NCI-H187 (cell line): ENCODE measurements around the gene PHPT1.
"Not testable (repeated sequence)": the region's sequence is repeated elsewhere in the genome, so short reads cannot be mapped to it uniquely, and the experiment has no call there.

Experiments
- DNase-seq, 2 experiments: peaks; one replicate each; lab custom pipeline; 2025; lab: John Stamatoyannopoulos, UW

PHPT1 gene

GRCh38 chr9:136837146-136837855 lies 11.9 kb upstream of the PHPT1 start:
- DNase-seq: no peak

GRCh38 chr9:136837856-136838277 lies 11.3 kb upstream of the PHPT1 start:
- not testable (repeated sequence) for DNase-seq

DNA sequence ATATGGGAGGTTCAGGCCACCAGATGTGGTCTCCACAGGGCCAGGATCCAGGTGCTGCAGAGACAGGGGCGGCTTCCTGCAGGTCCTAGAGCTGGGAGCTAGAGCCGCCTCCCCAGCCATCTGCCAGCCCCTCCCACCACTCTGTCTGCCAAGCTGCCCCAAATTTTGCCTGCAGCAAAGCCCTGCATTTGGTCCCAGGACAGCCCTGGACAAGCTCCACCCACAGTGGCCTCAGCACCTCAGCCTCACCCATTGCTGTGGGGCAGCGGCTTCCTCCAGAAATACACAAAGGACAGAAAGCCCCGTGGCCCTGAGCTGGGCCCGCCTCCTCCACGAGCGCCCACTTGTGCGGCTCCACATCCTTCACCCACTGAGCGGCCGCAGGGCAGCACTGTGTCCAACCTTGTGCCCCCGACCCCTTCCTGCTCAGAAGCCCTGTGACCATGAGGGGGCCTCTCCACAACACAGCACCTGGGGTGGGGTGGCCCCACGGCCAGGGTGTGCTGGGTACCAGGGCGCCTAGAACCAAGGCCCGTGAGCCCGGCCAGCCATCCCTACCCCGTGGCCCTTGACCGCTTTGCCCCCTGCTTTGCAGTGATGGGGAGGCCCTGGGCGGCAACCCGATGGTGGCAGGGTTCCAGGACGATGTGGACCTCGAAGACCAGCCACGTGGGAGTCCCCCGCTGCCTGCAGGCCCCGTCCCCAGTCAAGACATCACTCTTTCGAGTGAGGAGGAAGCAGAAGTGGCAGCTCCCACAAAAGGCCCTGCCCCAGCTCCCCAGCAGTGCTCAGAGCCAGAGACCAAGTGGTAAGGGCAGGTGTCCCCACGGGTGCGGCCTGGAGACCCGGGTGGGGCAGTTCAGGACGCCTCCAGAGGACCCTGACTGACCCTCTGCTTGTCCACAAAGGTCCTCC lies 10.6 kb upstream of the PHPT1 start:
- no peak for DNase-seq

DNA sequence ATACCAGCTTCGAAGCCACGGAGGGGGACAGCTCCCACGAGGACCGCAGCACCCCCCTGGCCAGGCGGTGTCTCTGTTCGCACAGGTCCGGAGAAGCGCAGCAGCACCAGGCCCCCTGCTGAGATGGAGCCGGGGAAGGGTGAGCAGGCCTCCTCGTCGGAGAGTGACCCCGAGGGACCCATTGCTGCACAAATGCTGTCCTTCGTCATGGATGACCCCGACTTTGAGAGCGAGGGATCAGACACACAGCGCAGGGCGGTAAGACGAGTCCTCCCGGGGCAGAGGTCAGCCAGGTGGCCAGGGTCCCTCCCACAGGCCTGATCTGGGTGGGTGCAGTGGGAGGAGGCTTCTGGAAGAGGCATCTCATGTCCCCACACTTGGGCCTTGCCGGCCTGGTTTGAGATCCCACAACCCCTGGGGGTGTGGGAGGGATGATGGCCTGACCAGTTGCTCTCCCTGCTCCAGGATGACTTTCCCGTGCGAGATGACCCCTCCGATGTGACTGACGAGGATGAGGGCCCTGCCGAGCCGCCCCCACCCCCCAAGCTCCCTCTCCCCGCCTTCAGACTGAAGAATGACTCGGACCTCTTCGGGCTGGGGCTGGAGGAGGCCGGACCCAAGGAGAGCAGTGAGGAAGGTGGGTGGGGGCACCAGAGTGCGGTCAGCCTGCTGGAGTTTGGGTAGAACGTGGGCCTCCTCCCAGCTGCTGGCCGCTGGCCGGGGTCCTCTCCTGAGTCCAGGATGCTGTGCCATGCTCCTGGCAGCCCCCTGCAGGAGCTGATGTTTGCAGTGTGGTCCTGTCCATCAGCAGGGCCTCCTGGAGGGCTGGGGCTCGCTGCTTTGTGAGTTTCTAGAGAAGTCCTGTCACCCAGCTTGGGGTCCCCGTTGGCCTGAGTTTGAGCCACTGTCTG lies 9.7 kb upstream of the PHPT1 start:
- DNase-seq: no peak

- DNase-seq: peak in 1 of 2 experiments; percentile 8
Observed at GRCh38 chr9:136840140-136840876, 8.9 kb upstream of the PHPT1 start.

DNA sequence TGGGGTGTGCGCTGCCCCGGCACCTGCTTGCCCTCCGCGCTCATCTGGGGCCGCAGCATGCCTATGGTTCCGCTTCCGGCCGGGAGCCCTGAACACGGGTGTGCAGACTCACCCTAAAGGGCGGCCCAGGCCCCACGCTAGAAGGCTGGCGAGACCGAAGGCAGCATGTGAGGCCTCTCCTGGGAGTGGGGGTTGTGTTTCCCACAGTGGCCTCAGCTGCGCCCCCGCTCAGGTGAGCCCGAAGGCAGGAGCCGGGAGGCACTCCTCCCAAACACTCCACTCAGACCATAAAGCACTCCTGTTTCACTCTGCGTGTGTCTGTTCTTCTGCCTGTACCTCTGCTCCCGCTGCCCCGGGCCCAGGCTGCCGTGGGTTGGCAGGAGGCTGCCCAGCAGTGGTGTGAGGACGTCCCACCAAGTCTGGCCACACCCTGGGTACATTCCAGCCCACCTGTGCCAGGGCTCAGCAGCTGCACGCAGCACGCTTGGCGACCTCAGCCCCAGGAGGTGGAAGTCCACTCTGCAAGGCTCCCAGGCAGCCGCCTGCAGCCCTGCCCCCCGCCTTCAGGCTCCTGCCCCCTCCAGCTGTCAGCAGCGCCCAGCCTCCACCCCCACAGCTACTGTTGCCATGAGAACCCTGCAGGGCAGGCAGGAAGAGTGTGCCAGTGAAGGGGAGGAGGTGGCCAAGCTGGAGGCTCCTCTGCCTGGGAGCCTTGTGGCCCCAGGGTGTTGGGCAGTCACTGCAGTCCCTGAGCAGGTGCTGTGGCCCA lies 8.1 kb upstream of the PHPT1 start:
- peak; percentile 10 to 49 for DNase-seq

GRCh38 chr9:136841646-136842379 lies 7.4 kb upstream of the PHPT1 start:
- not testable (repeated sequence) for DNase-seq

DNA sequence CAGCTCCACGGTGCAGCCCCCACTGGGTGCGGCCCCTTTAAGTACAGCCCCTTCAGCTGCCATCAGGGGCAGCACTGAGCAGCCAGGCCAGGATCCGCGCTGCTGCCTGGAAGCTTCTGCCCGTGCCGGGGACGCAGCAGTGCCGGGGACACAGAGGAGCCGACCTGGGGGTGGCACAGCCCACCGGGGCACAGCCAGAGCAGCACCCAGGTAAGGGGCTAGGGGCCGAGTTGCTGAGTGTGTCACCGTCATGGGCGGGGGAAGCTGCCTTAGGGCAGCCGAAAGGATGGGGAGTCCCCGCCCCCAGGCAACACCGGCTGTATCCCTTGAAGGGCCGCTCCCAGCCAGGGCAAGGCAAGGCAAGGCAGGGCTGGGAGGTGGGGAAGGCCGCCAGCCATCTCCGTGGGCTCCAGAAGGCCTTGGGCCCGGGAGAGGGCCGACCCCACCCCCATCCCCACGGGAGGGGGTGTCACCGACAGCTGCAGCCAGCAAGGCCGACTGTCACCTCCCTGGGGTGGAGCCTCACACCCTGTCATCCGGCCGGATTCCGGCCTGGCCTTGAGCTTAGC lies 6.7 kb upstream of the PHPT1 start, which contains the start of gene AJM1:
AJM1 (plus strand) TSS at position 99 of the 569 bp plus-strand sequence. CDS start 1,937 bp downstream, outside the sequence.
- peak in 1 of 2 experiments; percentile 26 for DNase-seq

- DNase-seq: not testable (repeated sequence)
Observed at GRCh38 chr9:136843159-136843800, 5.9 kb upstream of the PHPT1 start.

DNA sequence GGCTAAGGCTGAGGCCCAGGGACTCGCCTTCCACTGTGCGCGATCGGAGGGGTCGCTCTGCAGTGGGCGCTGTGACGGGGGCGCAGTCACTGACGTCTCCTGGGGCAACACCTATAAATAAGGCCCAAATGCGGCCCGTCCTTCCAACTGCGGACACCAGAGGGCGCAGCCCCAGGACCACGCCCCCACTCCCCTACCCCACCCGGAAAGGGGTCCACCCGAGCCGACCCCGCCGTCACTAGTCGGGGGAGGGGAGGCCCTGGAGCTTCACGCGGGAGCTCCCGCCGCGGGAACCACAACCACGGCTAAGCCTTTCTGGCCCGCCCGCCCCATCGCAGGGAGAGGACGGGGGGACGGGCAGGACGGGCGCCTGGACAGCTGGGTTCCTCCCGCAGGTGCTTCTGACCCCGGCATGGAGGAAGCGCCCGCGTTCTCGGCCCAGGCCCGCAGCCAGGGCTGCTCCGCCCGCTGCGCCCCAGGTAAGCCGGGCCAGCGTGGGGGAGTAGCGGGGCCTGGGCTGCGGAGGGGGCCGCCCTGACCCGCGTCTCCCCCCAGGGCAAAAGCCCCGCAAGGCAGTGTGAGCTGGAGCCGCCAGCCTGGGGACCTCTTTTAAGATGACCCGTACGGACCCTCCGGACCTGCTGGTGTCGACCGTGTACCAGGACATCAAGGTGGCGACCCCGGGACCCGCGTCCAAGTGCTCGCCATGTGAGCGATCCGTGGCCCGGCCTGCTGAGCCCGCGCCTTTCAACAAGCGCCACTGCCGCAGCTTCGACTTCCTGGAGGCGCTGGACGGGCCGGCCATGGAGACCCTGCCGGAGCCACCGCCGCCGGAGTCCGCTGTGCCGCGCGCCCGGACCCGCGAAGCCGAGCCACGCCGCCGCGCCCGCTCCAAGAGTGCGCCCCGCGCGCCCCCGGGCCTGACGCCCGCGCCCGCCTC lies 5.1 kb upstream of the PHPT1 start:
- not testable (repeated sequence) for DNase-seq

DNA sequence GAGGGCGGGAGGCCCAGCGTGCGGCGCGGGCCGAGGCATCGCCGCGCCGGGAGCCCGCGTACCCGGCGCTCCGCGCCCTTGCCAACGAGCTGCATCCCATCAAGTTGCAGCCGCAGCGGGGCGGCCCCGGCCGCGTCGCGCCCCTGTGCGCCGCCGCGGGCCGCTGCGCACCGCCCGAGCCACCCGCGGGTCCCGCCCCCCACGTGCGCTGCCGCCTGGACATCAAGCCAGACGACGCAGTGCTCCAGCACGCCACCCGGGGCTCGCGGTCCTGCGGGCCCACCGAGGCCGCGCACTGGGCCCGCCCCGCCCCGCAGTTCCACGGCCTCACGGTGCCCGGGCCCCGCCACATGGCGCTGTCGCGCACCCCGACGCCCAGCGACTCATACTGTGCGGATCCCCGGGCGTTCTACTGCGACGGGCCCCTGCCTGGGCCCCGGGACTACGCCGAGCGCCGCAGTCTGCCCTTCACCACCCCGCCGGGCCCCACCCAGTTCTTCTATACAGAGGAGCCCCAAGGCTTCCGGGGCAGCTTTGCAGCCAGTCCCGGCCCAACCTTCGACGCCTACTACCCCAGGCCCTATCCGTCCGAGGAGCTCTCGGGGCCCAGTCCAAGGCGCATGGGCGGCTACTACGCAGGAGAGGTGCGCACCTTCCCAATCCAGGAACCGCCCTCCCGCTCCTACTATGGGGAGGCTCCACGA lies 4.3 kb upstream of the PHPT1 start:
- DNase-seq: no peak

GRCh38 chr9:136845465-136846260 lies 3.5 kb upstream of the PHPT1 start:
- no peak for DNase-seq

DNA sequence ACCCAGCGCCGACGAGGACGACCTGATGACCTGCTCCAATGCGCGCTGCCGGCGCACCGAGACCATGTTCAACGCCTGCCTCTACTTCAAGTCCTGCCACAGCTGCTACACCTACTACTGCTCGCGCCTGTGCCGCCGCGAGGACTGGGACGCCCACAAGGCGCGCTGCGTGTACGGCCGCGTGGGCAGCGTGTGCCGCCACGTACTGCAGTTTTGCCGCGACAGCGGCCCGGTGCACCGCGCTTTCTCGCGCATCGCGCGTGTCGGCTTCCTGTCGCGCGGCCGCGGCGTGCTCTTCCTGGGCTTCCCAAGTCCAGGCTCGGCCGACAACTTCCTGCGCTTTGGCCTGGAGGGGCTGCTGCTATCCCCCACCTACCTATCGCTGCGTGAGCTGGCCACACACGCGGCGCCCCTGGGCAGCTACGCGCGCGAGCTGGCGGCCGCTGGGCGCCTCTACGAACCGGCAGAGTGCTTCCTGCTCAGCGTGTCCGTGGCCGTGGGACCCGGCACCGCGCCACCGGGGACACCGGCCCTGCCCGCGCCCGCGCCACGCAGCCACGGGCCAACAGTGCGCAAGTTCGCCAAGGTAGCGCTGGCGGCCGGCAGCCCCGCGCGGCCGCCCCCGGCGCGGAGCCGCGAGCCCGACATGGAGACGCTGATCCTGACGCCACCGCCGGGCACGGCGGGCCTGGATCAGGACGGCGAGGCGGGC lies 2.7 kb upstream of the PHPT1 start:
- no peak for DNase-seq

- no peak for DNase-seq
Observed at GRCh38 chr9:136847088-136847825, 2.0 kb upstream of the PHPT1 start.
